Sciatic nerve (tissue), 2 donors: Measurements from ENCODE around the gene GET4. TPM values are rescaled to one million over a fixed set of nuclear protein-coding genes. Genes with fewer than 3 reads are reported as not detected.

ENCODE experiments used
- ATAC-seq: fragments of 200-7000 bp; cut with Tn5 transposase; one replicate; pipeline ENCODE4 v1.9.1; 2020; ENCODE audit warnings: mild to moderate bottlenecking, moderate library complexity
- DNase-seq: peaks from one replicate; pipeline ENCODE4 v3.0.0-alpha.2; 2020; ENCODE audit warnings: low spot score
- intact Hi-C: fragments of 100-400 bp; cut with DNase I; formaldehyde crosslinking; loops from one replicate; pipeline ENCODE4 v1.14.2; 2022
- total RNA-seq: library from RNA; stranded (reverse); fragmentation: NEBNext Ultra II Directional; extraction: Animal tissue kit (Norgen Biotek cat#: 25700); gene quantifications from one replicate; pipeline ENCODE4 v1.2.1, GENCODE V29; 2021
- donor health status: DM: no; HTN: no; CAD: no.
- donor health status: DM: no; HTN: no; CAD: no.

GET4 gene, protein sequence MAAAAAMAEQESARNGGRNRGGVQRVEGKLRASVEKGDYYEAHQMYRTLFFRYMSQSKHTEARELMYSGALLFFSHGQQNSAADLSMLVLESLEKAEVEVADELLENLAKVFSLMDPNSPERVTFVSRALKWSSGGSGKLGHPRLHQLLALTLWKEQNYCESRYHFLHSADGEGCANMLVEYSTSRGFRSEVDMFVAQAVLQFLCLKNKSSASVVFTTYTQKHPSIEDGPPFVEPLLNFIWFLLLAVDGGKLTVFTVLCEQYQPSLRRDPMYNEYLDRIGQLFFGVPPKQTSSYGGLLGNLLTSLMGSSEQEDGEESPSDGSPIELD
- total RNA-seq, result 25.4 TPM

DNA sequence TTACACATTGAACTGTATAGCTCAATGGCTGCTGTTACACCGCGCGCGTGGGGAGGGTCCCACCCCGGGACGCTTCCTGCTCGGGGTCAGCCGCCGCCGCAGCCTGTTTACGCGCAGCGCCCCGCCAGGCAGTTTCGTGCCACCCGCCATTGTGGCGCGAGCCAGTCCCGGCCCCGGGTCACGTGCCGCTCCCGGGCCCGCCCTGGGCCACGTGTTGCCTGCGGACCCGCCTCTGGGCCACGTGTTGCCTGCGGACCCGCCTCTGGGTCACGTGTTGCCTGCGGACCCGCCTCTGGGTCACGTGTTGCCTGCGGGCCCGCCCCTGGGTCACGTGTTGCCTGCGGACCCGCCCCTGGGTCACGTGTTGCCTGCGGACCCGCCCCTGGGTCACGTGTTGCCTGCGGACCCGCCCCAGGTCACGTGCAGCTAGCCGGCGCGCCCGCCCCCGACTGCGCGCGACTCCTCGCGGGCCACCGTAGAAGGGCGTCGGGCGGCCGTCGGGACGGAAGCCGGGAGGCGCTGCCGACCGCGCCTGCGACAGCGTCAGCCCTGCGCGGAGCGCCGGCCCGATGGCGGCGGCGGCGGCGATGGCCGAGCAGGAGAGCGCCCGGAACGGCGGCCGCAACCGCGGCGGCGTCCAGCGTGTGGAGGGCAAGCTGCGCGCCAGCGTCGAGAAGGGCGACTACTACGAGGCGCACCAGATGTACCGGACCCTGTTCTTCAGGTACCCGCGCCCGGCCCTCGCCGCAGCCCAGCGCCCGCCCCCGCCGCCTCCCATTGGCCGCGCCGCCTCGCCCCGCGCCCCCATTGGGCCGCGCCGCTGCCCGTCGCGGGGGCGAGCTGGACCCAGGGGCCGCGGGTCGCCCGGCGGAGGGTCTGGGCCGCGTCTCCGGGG, at the start of gene GET4:
Gene GET4, plus strand, starts transcription at position 478 of the 895 bp plus-strand sequence. Its CDS starts 92 bp downstream, at position 570.
- ATAC-seq (peak; percentile 90), DNase-seq (peak; percentile 98)
- intact Hi-C loops, result no loop called here

DNA sequence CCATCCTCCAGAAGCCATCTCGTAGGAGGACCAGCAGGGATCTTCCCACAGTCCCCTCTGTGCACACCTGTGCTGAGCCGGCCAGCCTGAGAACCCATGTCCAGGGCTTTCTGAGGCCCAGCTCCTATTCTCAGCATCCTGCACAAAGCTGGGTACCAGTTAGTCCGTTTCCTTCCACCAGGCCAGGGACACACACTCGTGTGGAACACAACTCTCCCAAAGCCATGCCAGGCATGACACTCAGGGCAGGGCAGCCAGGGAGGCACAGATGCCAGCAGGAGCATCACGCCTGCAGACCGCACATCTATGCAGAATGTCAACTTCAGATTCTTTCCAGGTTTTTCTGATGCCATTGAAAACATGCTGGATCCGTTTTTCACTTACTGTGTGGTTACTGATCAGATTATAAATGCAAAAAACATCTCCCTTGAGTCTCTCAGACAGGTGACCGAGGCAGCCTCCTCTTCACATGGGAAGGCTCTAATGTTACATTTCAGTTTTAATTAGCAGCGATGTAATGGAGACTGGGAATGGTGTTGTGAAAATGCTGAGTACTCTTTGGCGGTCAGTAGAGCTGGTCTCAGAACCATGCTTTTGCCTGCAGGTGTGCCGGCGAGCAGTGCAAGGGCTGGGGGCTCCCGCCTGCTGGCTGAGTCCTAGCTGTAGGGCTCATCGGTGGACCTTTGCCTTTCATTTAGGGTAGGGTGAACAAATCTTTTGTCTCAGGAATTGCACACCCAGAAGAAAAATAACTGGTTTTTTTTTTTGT, 47.4 kb upstream of the GET4 start:
- no peak for ATAC-seq
- DNase-seq, result no peak
- intact Hi-C loops, result no loop called here

DNA sequence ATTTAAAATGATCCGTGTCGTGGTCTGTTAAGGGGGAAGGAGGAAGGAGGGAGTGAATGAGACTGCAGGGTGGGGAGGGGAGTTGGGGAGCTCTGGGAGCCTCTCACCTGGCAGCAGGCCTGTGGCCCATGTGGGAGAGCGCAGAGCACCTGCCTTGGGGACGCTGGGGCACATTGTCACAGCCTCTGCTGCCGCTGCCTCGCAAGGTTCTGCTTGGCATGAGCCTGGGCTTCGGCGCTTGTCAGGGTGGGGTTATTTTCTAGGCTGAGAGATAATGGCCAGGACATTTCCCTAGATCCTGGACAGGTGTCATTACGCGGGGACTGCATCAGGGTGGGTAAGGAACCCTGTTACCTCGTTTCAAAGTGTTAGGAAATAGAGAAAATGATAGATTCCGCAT, 46.3 kb upstream of the GET4 start:
- intact Hi-C loops, result no loop called here
- DNase-seq (no peak), ATAC-seq (no peak)

DNA sequence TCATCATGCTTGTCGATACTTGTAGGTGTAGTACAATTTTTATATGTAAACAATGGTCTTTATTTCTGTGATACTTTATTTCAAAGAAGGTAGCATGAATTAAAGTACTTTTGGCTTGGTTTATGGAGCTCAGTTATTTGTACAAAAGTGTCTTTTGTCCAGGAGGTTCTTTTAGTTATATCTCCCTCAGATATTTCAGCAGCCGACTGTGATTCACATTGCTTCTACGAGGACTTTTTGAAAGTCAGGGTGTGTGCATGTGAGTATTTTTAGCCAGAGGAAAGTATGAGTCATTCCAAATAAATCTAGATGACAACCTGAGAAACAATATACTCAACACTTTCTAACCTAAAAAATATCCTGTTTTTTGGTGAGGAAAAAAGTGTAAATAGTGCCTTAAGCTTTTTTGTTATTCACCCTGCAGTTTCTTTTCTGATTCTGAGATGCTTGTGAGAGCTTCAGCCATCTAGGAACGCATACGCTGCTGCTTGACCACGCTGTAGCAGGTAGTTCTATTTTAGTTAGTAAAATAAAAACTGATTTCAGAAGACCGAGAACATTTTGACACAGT, 44.7 kb upstream of the GET4 start:
- DNase-seq, result no peak
- intact Hi-C loops, result no loop called here
- ATAC-seq, result peak; percentile 86

DNA sequence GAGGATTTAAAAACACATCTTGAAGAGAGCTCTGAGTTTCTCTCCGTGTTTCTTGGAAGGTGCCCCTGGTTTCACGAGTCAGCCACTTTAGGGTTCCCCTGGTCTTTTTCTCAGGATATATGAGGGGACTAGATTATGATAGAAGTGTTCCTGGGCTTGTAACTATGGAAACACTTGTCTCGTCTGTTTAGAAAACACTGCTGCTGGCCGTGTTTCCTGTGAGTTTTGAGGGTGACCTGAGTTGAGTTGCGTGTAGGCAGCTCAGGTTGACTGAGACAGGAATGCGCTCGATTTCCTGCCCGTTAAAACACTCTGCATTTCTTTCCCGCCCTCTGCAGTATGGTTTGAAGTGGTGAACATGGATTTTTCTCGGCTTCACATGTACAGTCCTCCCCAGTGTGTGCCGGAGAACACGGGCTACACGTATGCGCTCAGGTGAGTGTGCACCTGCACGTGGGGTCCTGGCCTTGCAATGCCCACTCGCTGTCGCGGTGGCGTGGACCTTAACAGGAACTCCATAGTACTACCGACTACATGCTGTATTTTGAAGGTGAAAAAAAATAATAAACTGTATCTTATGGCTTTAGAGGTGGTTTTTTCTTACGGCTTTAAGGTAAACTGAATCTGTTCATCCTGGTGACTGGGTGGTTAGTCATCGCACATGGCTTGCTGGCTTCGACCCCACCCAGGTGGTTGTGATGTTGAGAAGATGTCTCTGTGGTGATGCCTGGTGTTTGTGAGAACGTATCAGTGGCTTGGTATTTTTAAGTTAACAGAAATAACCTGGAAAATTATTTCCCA, 44.0 kb upstream of the GET4 start, which contains the start of gene SUN1:
Gene SUN1, plus strand, starts transcription at position 310 of the 801 bp plus-strand sequence. Its CDS starts 49 bp downstream, at position 359.
- intact Hi-C loops, result no loop called here
- DNase-seq, result no peak
- ATAC-seq, result peak; percentile 57

DNA sequence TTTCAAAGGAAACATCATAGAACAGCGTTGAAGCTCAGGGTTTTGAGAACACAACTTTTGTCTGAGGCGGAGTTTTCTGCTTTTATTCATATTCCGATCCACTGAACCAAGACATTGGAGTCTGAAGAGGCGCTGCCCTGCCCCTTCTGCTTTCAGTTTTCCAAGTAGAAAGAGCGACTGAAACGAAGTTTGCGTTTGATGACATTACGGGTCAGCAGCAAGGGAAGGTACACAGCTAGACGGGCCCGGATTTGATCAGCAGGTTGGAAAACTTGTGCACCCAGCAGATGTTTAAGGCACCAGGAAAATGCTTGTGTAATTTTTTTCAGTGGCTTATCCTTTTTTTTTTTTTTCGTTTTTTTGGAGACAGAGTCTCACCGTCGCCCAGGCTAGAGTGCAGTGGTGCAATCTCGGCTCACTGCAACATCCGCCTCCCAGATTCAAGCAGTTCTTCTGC, 43.4 kb upstream of the GET4 start:
- ATAC-seq (no peak), DNase-seq (no peak)
- intact Hi-C loops, result no loop called here

DNA sequence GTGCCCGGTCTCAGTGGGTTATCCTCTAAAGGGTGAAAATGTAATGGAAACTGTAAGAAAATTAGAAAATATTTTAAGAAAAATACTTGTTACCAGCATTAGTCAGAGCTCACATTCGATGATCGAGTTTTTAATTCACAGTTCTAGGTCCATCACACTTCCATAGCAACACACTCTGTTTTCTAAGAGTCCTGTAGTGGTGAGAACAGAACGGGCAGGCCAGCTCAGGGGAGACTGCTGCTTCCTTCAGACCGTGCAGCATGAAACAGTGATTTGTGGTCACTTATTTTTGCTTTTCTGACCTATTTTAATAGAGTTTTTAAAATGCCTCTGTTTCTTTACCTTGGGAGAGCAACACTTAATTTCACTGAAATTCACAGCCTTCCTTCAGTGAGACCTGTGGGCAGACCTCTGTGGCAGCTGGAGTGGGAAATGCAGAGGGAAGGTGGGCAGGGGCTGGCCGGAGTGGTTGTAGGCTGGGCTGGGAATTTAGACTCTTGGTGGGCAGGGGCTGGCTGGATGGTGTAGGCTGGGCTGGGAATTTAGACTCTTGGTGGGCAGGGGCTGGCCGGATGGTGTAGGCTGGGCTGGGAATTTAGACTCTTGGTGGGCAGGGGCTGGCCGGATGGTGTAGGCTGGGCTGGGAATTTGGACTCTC, 42.6 kb upstream of the GET4 start:
- no peak for DNase-seq
- intact Hi-C loops, result no loop called here
- no peak for ATAC-seq

DNA sequence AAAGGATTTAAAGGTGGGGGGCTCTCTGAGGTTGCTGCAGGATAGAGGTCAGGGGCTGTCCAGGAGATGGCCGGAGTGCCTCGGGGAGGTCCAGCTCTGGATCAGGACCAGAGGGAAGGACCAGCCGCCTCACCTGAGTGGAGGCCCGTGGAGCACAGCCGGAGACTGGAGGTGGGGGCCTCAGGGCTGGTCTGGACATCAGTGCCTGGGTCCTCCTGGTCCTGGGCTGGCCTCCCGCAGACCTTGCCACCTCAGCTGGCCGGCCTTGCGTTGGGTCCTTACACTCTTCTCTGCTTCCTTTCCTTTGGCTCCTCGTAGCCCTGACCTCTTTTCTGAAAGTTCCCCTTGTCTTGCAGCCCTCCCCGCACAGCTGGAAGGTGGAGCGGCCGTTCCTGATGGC, 42.1 kb upstream of the GET4 start:
- no peak for ATAC-seq
- DNase-seq, result no peak
- intact Hi-C loops, result no loop called here

DNA sequence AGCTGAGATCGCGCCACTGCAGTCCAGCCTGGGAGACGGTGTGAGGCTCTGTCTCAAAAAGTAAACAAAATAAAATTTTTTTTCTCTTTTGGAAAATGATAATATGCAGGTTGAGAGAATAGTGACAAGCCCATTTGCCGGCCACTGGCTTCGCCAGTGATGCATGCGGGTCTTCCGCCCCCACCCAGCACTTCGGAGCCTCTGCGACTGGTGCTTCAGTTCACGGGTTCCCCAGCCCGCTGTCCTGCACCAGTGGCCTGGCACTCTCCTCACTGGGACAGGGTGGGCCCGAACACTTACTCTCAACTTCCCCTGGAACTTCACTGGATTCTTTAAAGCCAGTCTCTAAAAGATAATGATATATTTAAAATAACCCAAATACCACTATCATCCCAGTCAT, 41.3 kb upstream of the GET4 start:
- ATAC-seq (no peak), DNase-seq (no peak)
- intact Hi-C loops, result no loop called here

DNA sequence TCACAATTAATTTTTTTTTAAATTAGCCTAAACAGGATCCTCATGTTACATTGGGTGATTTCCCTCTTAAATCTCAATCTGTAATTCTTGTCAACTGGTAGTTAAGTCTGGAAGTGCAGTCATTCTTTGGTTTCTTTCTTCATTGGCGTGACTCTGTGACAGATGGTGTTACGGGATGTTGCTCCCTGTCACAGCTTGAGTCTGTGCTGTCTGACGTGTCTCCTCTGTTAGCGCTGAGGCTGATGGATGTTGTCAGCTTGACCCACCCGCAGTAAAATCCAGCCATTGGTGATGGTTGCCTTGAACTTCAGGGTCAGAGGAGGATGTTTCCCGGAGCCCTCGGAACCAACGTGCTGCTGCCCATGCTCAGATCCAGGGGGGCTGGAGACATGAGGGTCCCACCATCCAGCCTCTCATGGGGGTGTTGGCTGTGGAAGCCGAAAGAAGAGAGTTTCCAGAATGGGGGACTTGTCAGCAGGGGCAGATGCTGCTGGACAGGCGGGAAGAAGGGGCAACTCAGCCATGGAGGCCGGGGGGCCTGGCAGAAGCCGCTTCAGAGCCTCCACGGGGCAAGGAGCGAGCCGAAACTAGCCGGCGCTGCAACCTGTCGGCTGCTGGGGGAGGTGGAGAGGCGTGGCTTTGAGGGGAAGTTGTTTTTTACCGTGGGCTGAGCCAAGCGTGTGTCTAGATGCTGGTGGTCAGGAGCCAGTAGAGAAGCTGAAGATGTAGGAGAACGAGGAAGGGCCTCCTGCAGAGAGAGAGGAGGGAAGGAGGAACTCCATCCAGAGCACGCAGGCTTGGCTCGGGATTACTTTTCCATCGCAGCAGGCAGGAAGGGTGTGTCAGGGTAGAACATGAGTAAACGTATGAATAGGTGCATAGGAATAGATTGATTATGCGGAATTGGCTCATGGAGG, 40.6 kb upstream of the GET4 start:
- DNase-seq (no peak), ATAC-seq (no peak)
- intact Hi-C loops, result no loop called here

DNA sequence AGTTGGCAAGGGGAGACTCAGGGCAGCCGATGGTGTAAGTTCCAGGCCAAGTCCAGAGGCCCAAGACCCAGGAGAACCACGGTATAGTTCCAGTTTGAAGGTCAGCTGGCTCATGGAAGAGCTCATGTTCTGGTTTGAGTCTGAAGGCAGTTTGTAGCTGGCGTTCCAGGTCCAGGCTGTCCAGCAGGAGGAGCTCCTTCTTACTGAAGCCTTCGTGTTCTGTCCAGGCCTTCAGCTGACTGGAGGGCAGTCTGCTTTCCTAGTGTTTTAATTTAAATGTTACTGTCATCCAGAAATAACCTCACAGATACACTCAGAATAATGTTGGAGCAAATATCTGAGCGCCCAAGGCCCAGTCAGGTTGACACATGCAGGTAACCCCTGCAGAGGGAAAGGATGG, 39.9 kb upstream of the GET4 start:
- ATAC-seq (no peak), DNase-seq (no peak)
- intact Hi-C loops, result no loop called here

DNA sequence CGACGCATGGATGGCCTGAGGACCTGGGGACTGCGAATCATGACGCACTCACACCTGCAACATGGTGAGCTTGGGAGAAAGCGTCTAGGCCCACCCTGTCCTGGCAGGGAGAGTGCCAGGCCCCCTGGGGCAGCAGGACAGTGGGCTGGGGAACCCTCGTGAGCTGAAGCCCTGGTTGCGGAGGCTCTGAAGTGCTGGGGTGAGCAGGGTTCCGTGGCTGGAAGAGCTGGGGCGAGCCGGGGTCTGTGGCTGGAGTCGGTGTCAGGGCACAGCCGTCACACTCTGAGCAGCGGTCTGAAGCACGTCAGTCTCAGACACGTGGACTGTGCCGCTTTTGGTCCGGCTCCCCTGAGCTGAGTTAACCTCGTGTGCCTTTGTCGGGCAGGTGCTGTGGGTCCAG, 39.4 kb upstream of the GET4 start:
- DNase-seq (no peak), ATAC-seq (no peak)
- intact Hi-C loops, result no loop called here

DNA sequence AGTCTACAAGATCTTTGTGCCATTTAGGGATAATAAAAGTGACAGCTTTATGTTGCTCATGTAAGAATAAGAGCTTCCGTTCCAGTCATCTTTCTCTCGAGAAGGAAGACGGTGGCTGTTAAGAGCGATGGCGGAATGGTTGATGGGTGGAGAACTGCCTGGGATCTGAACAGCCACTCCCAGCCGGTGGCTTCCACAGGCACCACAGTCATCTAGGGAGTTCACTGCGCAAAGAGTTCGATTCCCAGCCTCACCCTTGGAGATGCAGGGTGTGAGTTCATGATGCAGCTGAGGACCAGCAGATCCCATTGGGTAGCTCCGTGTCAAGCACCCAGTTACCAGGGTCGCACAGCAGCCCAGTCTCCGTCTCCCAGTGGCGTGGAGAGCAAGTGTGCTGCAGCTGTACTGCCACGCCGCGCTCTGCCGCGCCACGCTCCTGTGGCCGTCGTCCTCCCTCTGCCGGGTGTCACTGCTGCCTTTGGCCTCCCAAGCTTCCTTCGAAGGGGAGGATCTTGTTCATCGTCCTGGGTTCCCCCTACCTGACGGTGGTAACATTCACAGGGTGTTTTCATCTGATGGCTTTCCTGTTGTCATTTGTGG, 36.3 kb upstream of the GET4 start:
- DNase-seq (no peak), ATAC-seq (no peak)
- intact Hi-C loops, result no loop called here

DNA sequence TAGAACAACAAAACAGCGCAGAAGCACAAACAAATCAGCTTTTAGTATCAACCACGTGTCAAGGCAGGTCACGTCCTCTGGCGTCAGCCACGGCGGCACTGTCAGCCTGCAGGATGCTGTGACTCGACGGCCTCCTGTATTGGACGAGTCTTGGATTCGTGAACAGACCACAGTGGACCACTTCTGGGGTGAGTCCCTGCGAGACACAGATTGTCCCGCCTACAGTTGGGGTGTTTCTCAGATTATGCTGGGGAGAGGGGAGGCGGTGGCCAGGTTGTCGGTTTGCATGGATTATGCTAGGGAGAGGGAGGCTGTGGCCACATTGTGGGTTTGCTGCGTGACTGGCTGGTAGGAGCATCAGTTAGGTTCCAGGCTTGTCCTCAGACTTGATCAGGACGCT, 34.4 kb upstream of the GET4 start:
- ATAC-seq, result no peak
- intact Hi-C loops, result loop anchor here (1.0 kb wide), 1 partner anchor 15 kb away; no protein-coding TSS in a partner anchor
- no peak for DNase-seq

DNA sequence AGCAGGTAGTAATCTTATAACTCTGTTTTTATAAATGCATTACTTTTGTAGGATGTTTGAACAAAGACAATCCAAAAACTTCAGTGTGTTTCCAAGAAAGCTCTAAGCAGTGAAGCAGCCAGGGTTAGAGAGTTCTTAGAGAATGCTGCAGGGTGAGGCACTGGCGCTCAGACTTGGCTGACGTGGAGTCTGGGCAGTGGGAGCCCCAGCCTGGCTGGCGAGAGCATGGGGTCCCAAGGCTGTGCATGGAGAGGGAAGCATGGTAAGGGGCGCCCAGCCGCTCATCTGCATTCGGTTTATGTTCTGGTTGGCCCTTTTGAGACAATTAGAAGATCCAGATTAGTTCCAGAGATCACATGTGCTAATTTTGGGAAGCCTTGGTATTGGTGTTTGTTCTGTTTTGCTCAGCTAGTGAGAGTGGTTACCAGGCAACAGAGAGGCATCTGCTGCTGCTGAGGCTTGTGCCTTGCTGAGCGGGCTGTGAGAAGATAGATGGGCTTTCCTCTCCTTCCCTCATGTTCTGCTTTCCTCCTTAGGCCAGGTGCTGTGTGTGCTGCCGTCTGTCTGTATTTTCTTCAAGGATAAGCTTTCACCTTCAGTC, 33.8 kb upstream of the GET4 start:
- intact Hi-C loops, result no loop called here
- ATAC-seq (no peak), DNase-seq (no peak)

DNA sequence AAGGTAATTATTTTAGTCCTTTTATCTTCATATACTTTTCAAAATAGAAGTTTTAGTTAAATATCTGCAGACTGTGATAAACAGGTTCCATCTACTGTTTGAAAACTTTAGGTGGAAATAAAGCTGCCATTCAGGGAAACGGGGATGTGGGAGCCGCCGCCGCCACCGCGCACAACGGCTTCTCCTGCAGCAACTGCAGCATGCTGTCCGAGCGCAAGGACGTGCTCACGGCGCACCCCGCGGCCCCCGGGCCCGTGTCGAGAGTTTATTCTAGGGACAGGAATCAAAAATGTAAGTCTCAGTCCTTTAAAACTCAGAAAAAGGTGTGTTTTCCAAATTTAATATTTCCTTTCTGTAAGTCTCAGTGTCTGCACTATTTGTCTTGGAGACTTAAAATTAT, 33.1 kb upstream of the GET4 start:
- DNase-seq (no peak), ATAC-seq (no peak)
- intact Hi-C loops, result no loop called here
